Vein endothelial cell (primary cell): ENCODE measurements around the gene BMI1. TPM values are rescaled to one million over a fixed set of nuclear protein-coding genes. Genes with fewer than 3 reads are reported as not detected.

Experiments
- small RNA-seq: library from RNA; depleted of rRNA; stranded (forward); fragments of <200 nt; gene quantifications from one replicate; pipeline ENCODE3, GENCODE V24; 2012
- total RNA-seq: library from RNA; depleted of rRNA; stranded (reverse); fragments of >200 nt; gene quantifications from 2 replicates; pipeline ENCODE4 v1.2.3, GENCODE V29; 2012

Gene BMI1
- 33.6 and 45.4 TPM in 2 replicates for total RNA-seq

GRCh38 chr10:22320591-22321155 lies at the start of gene BMI1:
Gene BMI1, plus strand, starts transcription at chr10:22321099. Its CDS starts 5,351 bp downstream, at chr10:22326450.

GRCh38 chr10:22316286-22317075 lies 4.4 kb upstream of the BMI1 start, which contains the start of gene COMMD3:
Gene COMMD3, plus strand, starts transcription at chr10:22316388. Its CDS starts 30 bp downstream, at chr10:22316418.

GRCh38 chr10:22345301-22346095 lies 24.6 kb downstream of the BMI1 start, which contains the start of gene SPAG6:
Gene SPAG6, plus strand, starts transcription at chr10:22345496. Its CDS starts 116 bp downstream, at chr10:22345612.

Small RNAs within 50 kb of the gene (small RNA-seq; reads per million reads assigned to genes)
- not detected for gene AL158211.3

Other genes with a start within 250 kb of the BMI1 start
- gene EBLN1, start 103.1 kb upstream of the BMI1 start, total RNA-seq: not detected in 2 replicates
- gene COMMD3, start 4.7 kb upstream of the BMI1 start, total RNA-seq: 33.0 and 35.5 TPM in 2 replicates
- not detected in 2 replicates for gene SPAG6, start 24.4 kb downstream of the BMI1 start, total RNA-seq